NCI-H1417 (cell line): ENCODE data around the gene CCDC9.
"Not testable (repeated sequence)": the region's sequence is repeated elsewhere in the genome, so short reads cannot be mapped to it uniquely, and the experiment has no call there.

Experiments used
- DNase-seq, 3 experiments: peaks; one replicate each; lab custom pipeline; 2025; lab: John Stamatoyannopoulos, UW

Gene CCDC9

DNA sequence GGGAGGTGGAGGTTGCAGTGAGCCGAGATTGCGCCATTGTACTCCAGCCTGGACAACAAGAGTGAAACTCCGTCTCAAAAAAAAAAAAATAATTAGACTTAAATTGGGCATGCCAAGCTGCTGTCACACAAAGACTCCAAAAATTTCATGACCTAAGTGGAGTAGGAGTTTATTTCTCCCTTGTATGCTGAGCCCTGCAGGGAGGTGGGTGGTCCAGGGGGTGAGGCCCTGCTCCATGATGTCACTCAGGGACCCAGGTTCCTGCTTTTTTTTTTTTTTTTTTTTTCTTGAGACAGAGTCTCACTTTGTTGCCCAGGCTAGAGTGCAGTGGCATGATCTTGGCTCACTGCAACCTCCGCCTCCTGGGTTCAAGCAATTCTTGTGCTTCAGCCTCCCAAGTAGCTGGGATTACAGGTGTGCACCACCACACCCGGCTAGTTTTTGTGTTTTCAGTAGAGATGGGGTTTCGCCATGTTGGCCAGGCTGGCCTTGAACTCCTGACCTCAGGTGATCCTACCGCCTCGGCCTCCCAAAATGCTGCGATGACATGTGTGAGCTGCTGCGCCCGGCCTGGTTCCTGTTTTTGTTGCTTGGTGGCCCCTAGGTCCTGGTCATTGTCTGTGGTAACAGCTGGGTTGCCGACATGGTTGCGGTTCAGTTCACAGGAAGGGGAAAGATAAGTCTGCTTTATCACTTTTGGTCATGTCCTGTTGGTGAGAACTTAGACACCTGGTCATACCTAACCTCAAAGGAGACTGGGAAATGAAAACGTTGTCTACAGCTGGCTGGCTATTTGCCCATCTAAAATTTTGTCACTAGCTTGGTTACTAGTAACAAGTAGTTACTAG lies 5.8 kb downstream of the CCDC9 start:
- DNase-seq, result not testable (repeated sequence)

DNA sequence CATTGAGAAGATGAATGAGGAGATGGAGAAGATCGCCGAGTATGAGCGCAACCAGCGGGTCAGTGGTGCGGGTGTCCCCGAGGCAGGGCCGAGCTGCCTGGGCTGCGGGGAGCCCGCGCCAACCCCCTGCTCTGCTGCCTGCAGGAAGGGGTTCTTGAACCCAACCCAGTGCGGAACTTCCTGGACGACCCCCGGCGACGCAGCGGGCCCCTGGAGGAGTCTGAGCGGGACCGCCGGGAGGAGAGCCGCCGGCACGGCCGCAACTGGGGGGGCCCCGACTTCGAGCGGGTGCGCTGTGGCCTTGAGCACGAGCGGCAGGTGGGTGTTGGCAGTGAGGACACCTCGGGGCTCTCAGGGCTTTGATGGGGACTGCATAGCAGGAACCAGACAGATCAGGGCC lies 8.3 kb downstream of the CCDC9 start:
- DNase-seq, result no peak

DNA sequence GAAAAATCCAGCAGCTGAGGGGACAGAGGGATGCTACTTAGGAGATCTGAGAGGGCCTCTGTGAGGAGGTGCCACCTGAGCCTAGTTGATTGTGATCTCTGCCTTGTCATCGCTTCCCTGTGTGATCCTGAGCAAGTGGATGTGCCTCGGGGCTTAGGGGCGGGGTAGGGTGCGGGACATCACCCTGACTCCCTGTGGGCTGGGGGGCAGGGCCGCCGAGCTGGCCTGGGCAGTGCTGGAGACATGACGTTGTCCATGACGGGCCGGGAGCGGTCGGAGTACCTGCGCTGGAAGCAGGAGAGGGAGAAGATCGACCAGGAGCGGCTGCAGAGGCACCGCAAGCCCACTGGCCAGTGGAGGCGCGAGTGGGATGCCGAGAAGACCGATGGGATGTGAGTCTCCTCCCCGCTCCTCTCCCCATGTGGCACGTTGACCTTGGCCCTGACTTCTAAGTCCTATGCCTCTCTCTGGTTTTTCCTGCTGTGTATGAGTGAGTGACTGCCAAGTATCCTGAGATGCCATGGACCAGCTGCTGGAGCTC lies 10.1 kb downstream of the CCDC9 start:
- no peak for DNase-seq

DNA sequence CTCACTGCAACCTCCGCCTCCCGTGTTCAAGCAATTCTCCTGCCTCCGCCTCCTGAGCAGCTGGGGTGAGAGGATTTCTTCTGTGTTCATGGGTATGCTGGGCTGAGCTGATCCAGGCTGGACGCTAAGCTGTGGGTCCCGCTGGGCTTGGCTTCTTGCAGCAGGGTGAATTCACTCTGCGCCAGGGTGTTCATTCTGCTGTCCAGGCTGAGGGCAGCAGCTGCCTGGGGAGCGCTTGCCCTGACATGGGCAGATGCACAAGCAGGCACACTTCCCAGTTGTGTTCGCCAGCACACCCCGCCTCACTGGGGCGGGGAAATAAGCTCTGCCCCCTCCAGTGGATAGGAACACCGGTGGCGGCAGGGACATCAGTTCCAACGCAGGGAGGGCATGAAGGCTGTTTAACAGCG lies 11.0 kb downstream of the CCDC9 start:
- DNase-seq, result no peak

DNA sequence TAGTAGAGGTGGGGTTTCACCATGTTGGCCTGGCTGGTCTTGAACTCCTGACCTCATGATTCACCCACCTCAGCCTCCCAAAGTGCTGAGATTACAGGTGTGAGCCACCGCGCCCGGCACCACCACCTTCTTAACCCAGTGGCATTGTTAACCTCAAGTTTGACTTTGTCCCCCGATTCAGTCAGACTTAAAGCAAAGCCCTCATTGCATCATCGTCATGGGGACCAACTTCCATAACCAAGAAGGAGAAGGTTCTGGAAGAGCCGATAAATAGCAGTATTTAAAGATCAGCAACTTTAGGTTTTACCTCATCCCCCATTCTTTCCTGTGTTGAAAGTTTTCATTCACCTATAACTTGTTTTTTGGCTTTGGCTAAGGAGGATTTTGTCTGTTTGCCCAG lies 11.7 kb downstream of the CCDC9 start:
- no peak for DNase-seq

DNA sequence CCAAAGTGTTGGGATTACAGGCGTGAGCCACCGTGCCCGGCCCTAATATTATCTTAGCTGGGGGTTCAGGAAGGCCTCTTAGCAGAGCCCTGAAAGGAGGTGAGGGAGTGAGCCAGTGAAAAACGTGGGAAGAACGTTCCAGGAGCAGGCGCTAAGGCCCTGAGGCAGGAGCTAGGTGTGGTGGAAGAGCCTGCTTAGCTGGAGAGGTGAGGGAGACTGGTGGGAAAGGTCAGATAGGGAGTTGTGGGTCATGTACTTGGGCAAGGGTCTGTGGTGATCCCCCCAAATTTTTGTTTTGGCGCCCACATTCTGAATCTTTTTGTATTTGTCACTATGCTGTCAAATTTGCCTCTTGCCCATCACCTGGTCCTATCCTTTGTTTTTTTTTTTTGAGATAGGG lies 13.3 kb downstream of the CCDC9 start:
- DNase-seq, result no peak

DNA sequence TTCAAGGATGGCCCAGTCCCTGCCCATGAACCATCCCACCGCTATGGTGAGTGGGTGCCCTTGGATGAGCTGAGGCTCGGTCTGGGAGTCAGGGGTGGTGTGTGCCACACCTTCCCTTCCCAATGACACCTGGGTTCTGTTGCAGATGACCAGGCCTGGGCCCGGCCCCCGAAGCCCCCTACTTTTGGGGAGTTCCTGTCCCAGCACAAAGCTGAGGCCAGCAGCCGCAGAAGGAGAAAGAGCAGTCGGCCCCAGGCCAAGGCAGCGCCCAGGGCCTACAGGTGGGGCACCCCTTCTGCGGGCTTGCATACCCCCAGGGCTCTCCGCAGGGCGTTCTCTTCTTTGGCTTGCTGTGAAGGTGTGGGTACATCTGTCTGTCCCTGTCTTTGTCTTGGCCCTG lies 14.1 kb downstream of the CCDC9 start:
- no peak for DNase-seq

DNA sequence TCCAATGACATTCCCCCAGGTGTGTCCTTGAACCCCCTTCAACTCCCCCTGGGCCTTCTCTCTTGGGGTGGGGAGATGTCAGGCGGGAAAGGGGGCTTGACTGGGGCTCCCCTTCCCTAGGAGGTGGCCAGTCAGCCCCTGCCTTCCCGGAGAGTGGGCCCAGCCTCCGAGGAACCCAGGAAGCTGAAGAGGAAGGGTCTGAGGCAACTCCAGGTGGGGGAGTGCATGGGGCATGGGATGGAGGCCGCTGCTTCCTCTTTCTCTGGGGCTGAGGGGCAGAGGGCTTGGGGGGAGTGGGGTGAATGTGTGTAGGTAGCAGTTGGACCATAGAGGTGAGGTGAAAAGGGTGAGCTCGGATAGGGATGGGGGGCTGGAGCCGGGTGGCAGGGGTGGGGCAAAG lies 15.6 kb downstream of the CCDC9 start:
- no peak for DNase-seq

DNA sequence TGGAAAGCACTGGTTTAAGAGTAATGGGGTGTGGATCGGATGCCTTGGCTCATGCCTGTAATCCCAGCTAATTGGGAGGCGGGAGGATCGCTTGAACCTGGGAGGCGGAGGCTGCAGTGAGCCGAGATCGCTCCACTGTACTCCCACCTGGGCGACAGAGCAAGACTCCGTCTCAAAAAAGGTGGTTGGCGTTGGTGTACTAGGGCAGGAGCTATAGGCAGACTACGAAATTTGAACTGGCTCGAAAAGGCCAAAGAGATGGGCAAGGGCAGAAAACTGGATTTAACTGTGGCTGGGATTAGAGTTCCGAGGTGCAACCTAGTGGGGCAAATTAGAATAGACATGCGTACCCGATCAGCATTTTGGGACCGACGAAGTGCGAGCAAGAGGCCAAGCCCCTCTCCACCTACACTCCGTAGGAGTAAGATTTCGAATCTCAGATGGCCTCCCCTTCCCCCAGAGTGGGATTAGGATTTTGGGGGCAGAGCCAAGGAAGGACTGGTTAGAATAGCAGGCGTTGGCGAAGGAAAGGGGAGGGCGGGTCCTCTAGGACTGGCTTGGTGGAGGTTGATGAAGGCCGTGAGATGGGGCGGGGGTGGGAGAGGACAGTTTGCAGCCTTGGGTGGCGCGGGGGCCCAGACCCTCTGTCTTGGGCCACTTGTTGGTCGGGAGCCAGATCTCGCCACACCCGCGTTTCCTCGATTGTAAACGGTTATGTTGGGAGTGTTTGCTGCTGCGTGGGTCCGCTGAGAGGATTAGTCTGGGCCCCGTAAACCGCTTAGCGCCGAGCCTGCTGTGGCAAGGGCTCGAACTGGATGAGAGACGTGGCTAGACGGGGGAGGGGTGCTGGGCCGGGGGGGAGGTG lies 16.4 kb downstream of the CCDC9 start:
- DNase-seq, result peak in 1 of 3 experiments; percentile 39

DNA sequence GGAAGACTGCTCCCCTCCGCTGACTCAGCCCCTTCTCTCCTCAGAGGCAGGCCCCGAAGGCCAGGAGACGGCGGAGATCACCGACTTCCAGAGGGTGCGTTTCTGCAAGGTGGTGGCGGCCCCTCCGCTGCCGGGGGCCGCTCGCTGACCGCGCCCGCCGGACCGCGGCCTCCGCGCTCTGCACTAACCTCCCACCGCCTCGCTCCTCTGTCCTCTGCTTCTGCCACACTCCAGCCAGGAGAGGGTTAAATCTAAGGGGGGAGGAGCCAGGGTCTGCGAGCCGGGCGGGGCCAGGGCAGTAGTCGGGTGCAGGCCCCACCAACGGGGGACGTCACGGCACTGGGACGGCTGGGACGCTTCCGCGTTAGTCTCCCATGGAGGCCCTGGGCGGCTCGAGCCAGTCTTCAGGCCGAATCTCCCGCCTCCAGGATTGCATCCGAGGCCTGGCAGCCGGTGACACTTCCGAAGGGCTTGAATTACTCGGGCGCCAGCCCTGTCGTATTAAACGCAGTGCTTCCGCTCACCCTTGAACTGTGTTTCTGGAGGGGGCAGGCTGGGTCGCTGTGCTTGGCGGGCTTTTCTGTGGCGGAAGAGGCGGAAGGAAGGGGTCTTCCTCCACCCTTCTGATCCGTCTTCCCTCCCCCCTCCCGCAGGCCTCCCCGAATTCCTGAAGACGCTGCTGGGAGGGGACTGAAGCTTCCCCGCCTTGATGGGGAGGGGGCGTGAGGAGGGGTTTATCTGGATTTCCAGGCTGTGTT lies 17.2 kb downstream of the CCDC9 start:
- peak; percentile 85 to 88 (median 86) for DNase-seq

DNA sequence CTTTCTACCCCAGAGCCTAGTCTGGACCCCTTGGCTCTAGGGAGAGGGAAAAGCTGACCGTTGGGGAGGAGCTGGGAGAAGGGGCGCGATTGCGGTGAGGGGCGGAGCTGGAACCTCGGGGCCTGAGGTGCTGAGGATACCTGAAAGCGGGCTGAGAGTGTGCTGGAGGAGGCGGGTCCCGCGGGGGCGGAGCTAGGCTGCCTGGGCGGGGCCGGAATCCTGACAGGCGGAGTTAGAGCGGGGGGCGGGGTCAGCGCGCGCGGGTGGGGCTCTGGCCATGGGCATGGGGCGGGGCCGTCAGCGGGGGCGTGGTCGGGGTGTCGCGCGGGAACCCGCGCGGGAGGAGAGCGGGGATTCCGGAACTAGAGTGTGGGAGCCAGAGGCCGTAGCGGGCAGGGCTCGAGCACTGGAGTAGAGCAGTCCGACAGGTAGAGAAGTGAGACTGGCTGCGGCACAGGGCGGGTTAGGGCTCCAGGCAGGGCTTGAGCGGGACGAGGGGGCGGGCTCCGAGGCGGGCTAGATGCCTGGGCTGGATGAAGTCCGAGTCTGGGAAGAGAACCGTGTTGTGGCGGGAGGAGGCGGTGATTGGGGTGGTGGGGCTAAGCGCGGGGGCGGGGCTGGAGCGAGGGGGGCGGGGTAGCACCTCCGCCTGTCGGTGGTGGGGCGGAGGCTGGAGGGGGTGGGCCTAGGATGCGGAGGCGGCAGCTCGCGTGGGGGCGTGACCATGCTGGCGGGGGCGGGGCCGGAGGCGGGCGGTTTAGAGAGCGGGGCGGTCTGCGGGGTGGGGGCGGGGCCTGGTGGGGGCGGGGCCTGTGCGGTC lies 18.0 kb downstream of the CCDC9 start, which contains the start of gene INAFM1:
Gene INAFM1 (plus strand): TSS at position 815 of the 820 bp plus-strand sequence. CDS start 35 bp downstream, outside the sequence.
- peak; percentile 92 to 93 (median 93) for DNase-seq

DNA sequence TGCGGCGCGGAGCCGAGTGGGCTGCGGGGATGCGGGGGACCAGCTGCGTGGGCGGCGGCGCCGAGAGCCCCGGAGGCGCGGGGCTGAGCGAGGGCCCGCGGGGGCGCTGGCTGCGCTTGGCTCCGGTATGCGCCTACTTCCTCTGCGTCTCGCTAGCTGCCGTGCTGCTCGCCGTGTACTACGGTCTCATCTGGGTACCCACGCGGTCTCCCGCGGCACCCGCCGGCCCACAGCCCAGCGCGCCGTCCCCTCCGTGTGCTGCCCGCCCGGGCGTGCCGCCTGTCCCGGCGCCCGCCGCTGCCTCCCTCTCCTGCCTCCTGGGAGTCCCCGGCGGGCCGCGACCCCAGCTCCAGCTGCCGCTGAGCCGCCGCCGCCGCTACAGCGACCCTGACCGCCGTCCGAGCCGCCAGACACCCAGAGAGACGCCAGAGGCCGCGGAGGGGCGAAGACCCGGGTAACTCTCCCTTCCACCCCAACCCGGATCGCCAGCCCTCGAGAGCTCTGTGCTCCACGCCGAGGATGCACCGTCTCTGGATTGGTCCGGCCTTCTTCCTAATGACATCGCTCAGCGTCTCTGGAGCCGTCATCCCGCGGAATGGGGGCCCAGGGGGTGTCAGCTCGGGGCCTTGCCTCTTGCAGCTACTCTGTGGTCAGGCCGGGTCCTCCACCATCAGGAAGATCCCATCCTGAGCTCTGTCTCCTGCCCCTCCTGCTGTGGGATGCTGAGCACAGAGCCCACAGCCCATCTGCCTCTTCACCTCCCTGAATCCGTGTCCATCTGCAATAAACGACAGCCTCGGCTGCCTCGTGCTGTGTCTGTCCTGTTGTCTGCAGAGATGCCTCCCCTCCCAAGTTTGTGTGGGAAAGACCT lies 18.8 kb downstream of the CCDC9 start:
- DNase-seq, result peak; percentile 30 to 65 (median 58)

DNA sequence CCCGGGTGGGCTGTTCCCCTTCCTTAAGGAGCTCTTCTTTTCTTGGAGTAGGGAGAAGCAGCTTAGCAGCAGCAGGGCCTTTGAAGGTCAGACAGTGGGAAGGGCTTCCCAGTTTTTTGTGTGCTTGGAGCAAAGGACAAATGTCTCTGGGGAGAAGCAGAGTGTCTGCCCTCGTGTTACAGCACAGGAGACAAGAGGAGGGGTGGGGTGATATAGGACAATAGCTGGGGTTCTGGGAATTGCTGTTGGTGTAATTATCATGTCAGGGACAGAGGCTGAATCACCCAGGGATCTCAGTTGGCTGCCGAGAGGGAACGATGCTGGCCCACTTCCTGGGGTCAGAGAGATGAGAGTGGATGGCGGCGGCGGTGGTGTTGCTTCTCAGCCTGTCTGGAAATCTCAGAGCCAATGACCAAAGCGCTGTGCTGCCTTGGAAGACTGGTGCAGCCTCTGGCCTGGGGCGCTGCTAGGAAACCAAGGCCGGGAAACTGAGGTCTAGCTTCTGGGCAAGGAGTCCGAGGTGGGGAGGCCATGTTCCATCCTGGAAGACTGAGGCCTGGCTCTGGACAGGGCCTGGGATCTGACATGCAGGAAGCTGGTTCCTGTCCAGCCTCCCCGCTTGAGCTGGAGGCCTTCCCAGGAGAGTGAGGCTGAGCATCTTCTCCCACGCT lies 19.6 kb downstream of the CCDC9 start:
- DNase-seq, result peak; percentile 24 to 49 (median 33)

DNA sequence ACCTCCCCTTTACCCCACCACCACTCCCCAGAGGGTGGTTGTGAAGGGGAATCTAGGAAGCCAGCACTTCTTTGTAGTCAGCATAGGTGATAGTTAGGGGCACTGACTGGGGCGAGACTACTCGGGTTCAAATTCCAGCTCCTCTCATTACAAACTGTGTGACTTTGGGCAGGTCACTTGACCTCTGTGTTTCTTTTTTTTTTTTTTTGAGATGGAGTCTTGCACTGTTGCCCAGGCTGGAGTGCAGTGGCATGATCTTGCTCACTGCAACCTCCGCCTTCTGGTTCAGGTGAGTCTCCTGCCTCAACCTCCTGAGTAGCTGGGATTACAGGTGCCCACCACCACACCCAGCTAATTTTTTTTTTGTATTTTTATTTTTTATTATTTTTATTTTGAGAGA lies 20.2 kb downstream of the CCDC9 start:
- not testable (repeated sequence) for DNase-seq

DNA sequence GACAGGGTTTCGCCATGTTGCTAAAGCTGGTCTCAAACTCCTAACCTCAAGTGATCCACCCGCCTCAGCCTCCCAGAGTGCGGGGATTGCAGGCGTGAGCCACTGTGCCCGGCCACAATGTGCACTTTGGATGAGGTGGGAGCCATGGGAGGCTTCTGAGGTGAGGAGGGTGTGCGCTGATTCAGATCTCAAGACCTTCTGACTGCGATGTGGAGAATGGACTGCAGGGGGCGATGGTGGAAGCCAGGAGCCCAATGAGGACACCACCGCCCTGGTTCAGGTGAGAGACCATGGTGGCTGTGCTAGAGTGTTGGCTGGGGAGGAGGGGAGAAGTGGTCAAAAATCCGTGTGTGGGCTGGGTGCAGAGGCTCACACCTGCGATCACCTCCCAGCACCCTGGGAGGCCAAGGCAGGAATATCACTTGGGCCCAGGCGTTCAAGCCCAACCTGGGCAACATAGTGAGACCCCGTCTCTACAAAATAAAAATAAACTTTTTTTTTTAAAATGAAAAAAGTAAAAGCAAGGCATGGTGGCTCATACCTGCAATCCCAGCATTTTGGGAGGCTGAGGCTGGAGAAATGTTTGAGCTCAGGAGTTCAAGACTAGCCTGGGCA lies 24.0 kb downstream of the CCDC9 start:
- DNase-seq, result peak in 1 of 3 experiments; percentile 7

DNA sequence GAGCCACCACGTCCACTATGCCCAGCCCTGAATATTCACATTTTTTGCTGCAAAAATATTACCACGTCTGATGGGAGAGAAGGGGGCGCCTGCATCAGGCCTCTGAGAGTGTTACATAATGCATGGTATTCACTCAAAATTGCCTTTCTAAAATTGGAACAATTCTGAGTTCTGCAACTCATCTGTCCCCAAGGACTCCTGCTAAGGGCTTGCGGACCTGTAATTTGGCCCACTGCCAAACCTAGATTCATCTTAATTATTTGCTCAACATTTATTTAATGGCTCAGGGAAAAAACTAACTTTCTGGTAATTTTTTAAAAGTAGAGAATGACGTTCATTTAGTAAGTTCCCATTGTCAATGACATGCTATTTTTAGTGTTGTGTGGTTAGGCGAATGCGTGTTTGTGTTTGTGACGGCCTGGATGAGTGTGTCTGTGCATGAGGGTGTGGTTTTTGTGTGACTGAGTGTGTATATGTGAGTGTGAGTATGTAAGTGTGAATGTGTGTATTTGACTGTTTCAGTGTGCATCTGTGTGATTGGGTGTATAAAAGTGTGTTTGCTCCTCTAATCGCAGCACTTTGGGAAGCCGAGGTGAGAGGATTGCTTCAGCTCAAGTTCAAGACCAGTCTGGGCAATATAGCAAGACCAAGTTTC lies 27.2 kb downstream of the CCDC9 start:
- peak in 1 of 3 experiments; percentile 4 for DNase-seq

DNA sequence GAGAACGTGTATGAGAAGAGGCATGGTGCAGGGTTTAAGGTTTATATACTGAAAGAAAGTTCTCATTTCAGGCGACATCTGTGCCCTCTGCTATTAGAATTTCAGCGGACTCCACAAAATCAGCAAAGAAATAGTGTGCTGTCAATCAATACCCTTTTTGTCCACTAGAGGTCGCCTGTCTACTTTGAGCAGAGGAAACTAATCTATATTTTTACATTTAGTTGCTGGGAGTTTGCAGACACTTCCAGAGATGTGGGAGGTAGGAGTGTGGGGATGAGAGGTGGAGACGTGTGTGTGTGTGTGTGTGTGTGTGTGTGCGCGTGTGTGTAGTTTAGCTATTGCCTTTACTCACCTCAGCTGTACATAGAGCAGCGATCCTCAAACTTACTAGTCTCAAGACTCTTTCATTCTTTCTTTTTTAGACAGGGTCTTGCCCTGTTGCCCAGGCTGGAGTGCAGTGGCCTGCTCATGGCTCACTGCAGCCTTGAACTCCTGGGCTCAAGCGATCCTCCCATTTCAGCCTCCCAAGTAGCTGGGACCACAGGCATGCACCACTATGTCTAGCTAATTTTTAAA lies 28.1 kb downstream of the CCDC9 start:
- DNase-seq, result peak; percentile 7 to 75 (median 70)

DNA sequence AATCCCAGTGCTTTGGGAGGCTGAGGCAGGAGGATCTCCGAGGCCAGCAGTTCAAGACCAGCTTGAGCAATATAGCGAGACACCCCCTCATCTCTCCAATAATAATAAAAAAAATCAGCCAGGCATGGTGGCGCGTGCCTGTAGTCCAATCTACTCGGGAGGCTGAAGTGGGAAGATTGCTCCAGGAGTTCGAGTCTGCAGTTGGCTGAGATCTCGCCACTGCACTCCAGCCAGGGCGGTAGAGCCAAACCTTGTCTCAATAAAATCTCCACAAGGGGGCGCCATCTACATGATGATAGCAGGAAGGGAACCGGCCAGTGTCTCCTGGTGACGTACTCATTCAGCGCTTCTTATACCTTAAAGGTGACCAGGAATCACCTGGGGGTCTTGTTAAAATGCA lies 39.7 kb downstream of the CCDC9 start:
- DNase-seq, result peak; percentile 74 to 92 (median 91)
